CD4-positive, alpha-beta T cell treated with Interleukin-4 for 4 hours (primary cell): ENCODE results near the gene NUMB.

ENCODE experiments used
- DNase-seq: peaks from one replicate; pipeline ENCODE4 v3.0.0-alpha.2; 2020

NUMB gene

GRCh38 chr14:73285979-73286378, 172.4 kb downstream of the NUMB start:
- DNase-seq: no peak

GRCh38 chr14:73283608-73284379, 174.6 kb downstream of the NUMB start:
- DNase-seq: no peak

- DNase-seq: no peak
Measured at GRCh38 chr14:73280903-73281302, 177.4 kb downstream of the NUMB start.

- no peak for DNase-seq
Measured at GRCh38 chr14:73277376-73277775, 181.0 kb downstream of the NUMB start.

GRCh38 chr14:73276836-73277235, 181.5 kb downstream of the NUMB start:
- DNase-seq: no peak

GRCh38 chr14:73273799-73274198, 184.5 kb downstream of the NUMB start:
- no peak for DNase-seq

- DNase-seq: no peak
Measured at GRCh38 chr14:73272393-73272792, 186.0 kb downstream of the NUMB start.

- no peak for DNase-seq
Measured at GRCh38 chr14:73269729-73270531, 188.4 kb downstream of the NUMB start.

- no peak for DNase-seq
Measured at GRCh38 chr14:73267474-73267873, 190.9 kb downstream of the NUMB start.

GRCh38 chr14:73266317-73266716, 192.0 kb downstream of the NUMB start:
- no peak for DNase-seq

GRCh38 chr14:73265721-73266046, 192.7 kb downstream of the NUMB start:
- no peak for DNase-seq

GRCh38 chr14:73264885-73265720, 193.2 kb downstream of the NUMB start:
- no peak for DNase-seq

- no peak for DNase-seq
Measured at GRCh38 chr14:73264080-73264884, 194.1 kb downstream of the NUMB start.

- no peak for DNase-seq
Measured at GRCh38 chr14:73263606-73264005, 194.7 kb downstream of the NUMB start.

GRCh38 chr14:73262427-73263183, 195.7 kb downstream of the NUMB start:
- DNase-seq: no peak

- no peak for DNase-seq
Measured at GRCh38 chr14:73261520-73262426, 196.6 kb downstream of the NUMB start.

GRCh38 chr14:73261075-73261474, 197.3 kb downstream of the NUMB start:
- DNase-seq: no peak

- no peak for DNase-seq
Measured at GRCh38 chr14:73260574-73260973, 197.8 kb downstream of the NUMB start.

- no peak for DNase-seq
Measured at GRCh38 chr14:73259837-73260236, 198.5 kb downstream of the NUMB start.

GRCh38 chr14:73258845-73259611, 199.3 kb downstream of the NUMB start:
- no peak for DNase-seq
